Suprapubic skin (tissue), 4 donors: ENCODE data around the gene B3GLCT. TPM values are rescaled to one million over a fixed set of nuclear protein-coding genes. Genes with fewer than 3 reads are reported as not detected.
"Not testable (repeated sequence)": the region's sequence is repeated elsewhere in the genome, so short reads cannot be mapped to it uniquely, and the experiment has no call there.

Experiments used
- DNase-seq, 2 donors: peaks; one replicate each; pipeline ENCODE4 v3.0.0-alpha.2; 2019; ENCODE audit warnings: low spot score in 2 of 2
- H3K27ac ChIP-seq: fragments of 200-600 bp; sonication (generic); one replicate; pipeline ENCODE4 v1.5.1; 2019
- H3K27me3 ChIP-seq: fragments of 200-600 bp; sonication (generic); one replicate; pipeline ENCODE4 v1.5.1; 2019
- H3K36me3 ChIP-seq: fragments of 200-600 bp; sonication (generic); one replicate; pipeline ENCODE4 v1.5.1; 2019
- H3K4me1 ChIP-seq: fragments of 200-600 bp; sonication (generic); one replicate; pipeline ENCODE4 v1.5.1; 2019
- H3K4me3 ChIP-seq: fragments of 200-600 bp; sonication (generic); one replicate; pipeline ENCODE4 v1.5.1; 2019; ENCODE audit warnings: mild to moderate bottlenecking
- H3K9me3 ChIP-seq: fragments of 200-600 bp; sonication (generic); one replicate; pipeline ENCODE4 v1.5.1; 2019
- EP300 ChIP-seq: sonication (generic); formaldehyde crosslinking; IDR thresholded peaks from one replicate; pipeline ENCODE4 v1.6.1; 2017; ENCODE audit warnings: antibody characterized with exemption
- POLR2A ChIP-seq, 2 donors: fragments of 450-650 bp; IDR thresholded peaks; one replicate each; pipeline ENCODE4 v1.6.1; 2017; ENCODE audit warnings: antibody characterized with exemption in 2 of 2, mild to moderate bottlenecking in 2 of 2, moderate library complexity in 2 of 2
- POLR2AphosphoS5 ChIP-seq, 3 donors: sonication (generic); formaldehyde crosslinking; IDR thresholded peaks; one replicate each; pipeline ENCODE4 v1.6.1; 2017; ENCODE audit warnings: antibody characterized with exemption in 3 of 3
- WGBS: methylation state at CpG from one replicate; pipeline ENCODE4 v1.1.5; 2018; 5-methylcytosine and 5-hydroxymethylcytosine counted together
- total RNA-seq, 4 donors: library from RNA; depleted of rRNA; stranded (reverse); fragments of >200 nt; gene quantifications; one replicate each; pipeline ENCODE4 v1.1.0, GENCODE V29; 2016
- TF ChIP-seq, protein P1 (sequence below), 2 donors: fragments of 200-600 bp in 1 of 2; fragments of 450-650 bp in 1 of 2; sonication (generic) in 1 of 2; IDR thresholded peaks; one replicate each; pipeline ENCODE4 v1.5.1; 2016 to 2019; ENCODE audit warnings: antibody characterized with exemption in 2 of 2, mild to moderate bottlenecking in 1 of 2, moderate library complexity in 1 of 2

Gene B3GLCT
- total RNA-seq, 4 donors from 2014 or later: 3.0 to 6.5 (median 6.0) TPM

DNA sequence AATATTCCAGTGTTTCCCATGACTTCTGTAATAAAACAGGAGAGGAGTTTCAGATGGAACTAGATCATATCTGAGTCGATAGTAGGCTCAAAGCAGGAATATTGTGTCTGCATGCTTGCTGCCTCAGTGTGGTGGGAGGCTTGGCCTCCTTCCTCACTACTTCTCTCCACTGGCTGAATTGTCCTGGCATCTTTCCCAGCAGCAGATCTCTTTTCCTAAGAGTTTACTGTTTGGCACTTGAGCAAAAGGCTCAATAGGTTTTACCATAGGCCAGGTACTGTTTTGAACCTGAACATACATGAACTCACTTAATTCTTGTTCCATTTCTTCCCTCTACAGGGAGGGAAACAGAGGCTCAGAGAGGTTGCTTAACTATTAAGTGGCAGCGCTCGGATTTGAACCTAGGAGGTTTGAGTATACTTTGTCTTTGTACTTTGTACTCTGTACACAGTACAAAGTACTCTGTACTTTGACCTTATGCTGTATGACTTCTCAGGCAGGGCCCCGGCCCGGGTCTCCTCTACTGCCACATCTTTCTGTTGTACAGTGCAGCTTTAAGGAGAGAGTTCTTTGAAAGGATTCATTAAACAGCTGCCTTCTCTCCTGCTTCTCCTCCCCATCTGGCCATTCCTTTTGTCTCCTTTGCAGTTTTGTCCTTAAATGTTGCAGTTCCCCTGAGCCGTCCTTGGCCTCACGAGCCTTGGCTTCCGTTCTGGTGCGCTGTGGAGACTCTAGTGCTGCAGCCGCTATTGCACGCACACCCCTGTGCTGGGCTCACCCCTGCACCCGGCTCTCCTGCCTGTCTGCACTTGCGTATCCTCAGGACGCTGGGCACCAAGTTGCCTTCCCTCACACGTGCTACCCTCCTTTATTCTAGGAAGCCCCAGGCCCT lies 8.1 kb downstream of the B3GLCT start:
- no peak overlapping the region for H3K4me3 ChIP-seq

DNA sequence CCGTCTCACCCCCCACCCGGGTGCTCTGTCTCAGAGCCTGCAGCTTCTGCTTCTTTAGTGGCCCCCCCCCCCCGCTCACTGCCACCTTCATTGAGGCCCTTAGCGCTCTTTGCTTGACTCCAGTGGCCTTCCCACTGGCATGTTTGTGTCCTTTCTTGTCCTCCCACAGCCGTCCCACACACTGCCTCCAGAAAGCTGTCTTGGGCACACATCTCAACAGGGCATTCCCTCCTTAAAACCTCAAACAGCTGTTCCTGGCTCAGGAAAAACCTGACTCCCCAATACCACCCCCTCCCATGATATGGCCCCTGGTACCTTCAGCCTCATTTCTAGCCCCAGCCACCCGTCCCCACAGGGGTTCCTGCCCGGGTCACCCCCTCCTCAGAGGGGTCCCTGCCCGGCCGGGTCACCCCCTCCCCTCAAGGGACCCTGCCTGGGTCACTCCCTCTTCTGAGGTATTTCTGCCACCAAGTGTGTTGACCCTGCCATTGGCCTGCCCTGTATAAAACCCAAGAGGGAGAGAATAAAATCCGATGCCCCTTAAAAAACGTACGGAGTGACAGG lies 8.9 kb downstream of the B3GLCT start:
- H3K4me3 ChIP-seq: no peak overlapping the region
- no peak for DNase-seq
- H3K27ac ChIP-seq: no peak overlapping the region
- TF ChIP-seq EP300 (no peak), POLR2A (IDR thresholded peaks at IDR 0.05) (no peak), POLR2AphosphoS5 (IDR thresholded peaks at IDR 0.05) (no peak)
- TF ChIP-seq, protein P1, sequence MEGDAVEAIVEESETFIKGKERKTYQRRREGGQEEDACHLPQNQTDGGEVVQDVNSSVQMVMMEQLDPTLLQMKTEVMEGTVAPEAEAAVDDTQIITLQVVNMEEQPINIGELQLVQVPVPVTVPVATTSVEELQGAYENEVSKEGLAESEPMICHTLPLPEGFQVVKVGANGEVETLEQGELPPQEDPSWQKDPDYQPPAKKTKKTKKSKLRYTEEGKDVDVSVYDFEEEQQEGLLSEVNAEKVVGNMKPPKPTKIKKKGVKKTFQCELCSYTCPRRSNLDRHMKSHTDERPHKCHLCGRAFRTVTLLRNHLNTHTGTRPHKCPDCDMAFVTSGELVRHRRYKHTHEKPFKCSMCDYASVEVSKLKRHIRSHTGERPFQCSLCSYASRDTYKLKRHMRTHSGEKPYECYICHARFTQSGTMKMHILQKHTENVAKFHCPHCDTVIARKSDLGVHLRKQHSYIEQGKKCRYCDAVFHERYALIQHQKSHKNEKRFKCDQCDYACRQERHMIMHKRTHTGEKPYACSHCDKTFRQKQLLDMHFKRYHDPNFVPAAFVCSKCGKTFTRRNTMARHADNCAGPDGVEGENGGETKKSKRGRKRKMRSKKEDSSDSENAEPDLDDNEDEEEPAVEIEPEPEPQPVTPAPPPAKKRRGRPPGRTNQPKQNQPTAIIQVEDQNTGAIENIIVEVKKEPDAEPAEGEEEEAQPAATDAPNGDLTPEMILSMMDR (IDR thresholded peaks at IDR 0.05): no peak
- no peaks in the 10 kb centered on the region for H3K9me3 ChIP-seq
- no peaks in the 10 kb centered on the region for H3K27me3 ChIP-seq
- H3K36me3 ChIP-seq: no peaks in the 10 kb centered on the region
- WGBS: 47% methylated on average over 12 of the region's 12 CpGs
- peaks cover 41% of the 10 kb centered on the region for H3K4me1 ChIP-seq

More for the DNA sequence above, 8.1 kb downstream of the B3GLCT start:
- H3K4me1 ChIP-seq: peaks cover 47% of the 10 kb centered on the region
- no peak overlapping the region for H3K27ac ChIP-seq
- no peak for DNase-seq
- H3K9me3 ChIP-seq: no peaks in the 10 kb centered on the region
- 56% methylated on average over 15 of the region's 15 CpGs for WGBS
- no peaks in the 10 kb centered on the region for H3K27me3 ChIP-seq
- TF ChIP-seq EP300: no peak
- no peaks in the 10 kb centered on the region for H3K36me3 ChIP-seq

DNA sequence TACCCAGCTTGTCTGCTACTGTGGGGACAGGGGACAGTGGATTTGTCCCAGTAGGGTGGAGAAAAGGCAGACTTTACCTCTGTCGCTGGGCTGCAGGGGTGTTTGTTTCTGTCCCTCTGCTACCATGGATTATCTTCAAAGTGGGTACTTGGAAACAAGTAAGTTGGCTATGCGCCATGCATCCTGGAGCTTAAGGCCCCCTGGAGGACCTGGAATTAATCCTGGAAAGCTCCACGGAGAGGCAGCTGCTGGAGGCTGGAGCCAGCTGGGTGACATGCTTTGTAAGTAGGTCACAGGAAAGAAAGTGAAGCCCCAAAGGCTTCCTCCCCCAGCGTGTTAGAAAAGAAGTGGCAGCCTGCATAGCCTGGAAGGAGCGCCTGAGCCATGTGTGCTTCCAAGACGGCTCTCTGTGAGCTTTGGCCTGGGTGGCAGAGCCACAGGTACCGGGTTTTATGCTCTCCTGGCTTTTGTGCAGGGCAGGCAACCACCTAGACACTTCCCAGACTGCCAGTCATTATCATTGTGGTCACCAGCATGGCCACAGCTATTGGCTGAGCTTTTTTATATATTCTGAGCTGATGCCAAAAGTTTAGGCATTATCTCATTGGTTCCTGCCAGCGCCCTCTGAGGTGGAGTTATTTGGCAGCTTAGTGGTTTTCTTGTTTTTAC lies 9.5 kb downstream of the B3GLCT start:
- WGBS: 16% methylated on average over 7 of the region's 8 CpGs
- DNase-seq: no peak
- Histone ChIP-seq H3K4me1 (peaks cover 42% of the 10 kb centered on the region), H3K9me3 (no peaks in the 10 kb centered on the region), H3K4me3 (no peak overlapping the region), H3K27ac (peak overlapping the region; percentile 2), H3K36me3 (no peaks in the 10 kb centered on the region), H3K27me3 (no peaks in the 10 kb centered on the region)
- TF ChIP-seq POLR2A (IDR thresholded peaks at IDR 0.05): no peak
- no peak for TF ChIP-seq EP300
- TF ChIP-seq POLR2AphosphoS5 (IDR thresholded peaks at IDR 0.05): no peak
- TF ChIP-seq, protein P1 (IDR thresholded peaks at IDR 0.05): no peak

DNA sequence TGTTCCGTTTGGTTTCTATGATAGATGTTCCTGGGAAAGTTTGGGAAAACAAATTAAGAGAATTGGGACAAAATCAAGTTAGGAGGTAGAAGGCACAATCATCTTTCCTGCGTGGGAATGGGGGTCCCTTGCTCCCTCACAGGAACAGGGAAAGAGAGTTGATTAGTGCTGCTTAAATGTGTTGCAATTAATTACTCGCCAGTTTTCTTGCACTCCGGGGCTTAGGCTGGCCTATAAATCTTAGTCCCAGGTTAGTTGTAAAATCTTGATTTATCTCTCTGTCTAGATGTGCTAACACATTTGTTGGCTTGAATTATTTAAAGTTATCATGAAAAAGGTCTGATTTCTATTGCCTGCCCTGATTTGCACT lies 10.1 kb downstream of the B3GLCT start:
- no peaks in the 10 kb centered on the region for H3K9me3 ChIP-seq
- WGBS: 14% methylated on average over 4 of the region's 4 CpGs
- H3K4me3 ChIP-seq: no peak overlapping the region
- DNase-seq: no peak
- H3K27ac ChIP-seq: no peak overlapping the region
- no peaks in the 10 kb centered on the region for H3K27me3 ChIP-seq
- no peaks in the 10 kb centered on the region for H3K36me3 ChIP-seq
- H3K4me1 ChIP-seq: peaks cover 44% of the 10 kb centered on the region
- TF ChIP-seq EP300: no peak
- TF ChIP-seq, protein P1 (IDR thresholded peaks at IDR 0.05): no peak

DNA sequence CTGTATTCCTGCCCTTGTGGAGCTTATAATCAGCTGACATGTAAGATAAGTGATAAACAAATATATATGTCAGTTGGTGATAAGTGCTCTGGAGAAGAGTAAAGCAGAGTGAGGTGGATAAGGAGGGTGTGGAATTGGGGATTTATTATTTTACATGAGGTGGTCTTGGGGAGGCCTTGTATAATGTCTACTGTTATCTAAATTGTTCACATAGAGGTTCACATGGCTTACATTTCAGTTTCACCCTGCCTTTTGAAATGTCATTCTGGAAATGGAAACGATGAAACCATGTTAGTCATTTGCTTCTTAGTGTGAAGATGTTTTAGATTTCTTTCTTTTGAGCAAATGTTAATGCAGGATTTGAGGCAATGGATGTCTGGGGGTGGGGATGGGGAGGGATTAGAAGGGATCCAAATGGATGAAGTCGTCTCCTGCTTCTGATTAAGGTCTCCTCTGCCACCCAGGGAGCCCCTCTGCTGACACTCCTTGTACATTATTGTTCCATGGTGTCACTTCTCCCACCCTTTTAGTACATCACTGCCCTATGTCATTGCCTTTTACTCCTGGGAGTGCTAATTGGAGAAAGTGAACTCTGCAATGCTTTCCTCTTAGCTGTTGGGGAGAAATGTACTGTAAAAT lies 14.0 kb downstream of the B3GLCT start:
- Histone ChIP-seq H3K4me3 (no peak overlapping the region), H3K27me3 (no peaks in the 10 kb centered on the region), H3K4me1 (peaks cover 39% of the 10 kb centered on the region), H3K9me3 (no peaks in the 10 kb centered on the region), H3K27ac (no peak overlapping the region), H3K36me3 (no peaks in the 10 kb centered on the region)
- no peak for DNase-seq
- TF ChIP-seq POLR2A (IDR thresholded peaks at IDR 0.05): no peak
- TF ChIP-seq POLR2AphosphoS5 (IDR thresholded peaks at IDR 0.05): no peak
- TF ChIP-seq EP300: no peak
- WGBS: 47% methylated on average over 2 of the region's 2 CpGs

DNA sequence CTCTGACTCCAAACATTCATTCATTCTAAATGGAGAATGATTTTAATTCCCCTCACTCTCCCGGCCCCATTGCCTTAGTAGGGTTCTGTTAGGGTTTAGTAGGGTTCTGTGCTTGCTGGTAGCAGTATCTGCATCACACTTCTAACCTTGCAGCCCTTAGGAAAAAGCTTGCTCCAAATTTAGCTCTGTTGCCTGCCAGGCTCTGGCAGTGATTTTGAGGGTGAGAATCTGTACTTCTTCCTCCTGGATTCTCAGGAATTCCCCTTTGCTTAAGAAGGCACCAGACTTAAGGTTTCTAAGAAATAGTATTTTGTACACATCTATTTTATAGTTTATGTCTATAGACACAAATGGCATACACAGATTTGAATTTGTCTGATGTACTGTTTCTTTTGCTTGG lies 14.7 kb downstream of the B3GLCT start:
- 27% methylated on average over 1 of the region's 1 CpG for WGBS
- Histone ChIP-seq H3K27me3 (no peaks in the 10 kb centered on the region), H3K4me1 (peaks cover 33% of the 10 kb centered on the region), H3K4me3 (no peak overlapping the region), H3K27ac (no peak overlapping the region), H3K9me3 (no peaks in the 10 kb centered on the region), H3K36me3 (no peaks in the 10 kb centered on the region)
- TF ChIP-seq, protein P1 (IDR thresholded peaks at IDR 0.05): no peak
- TF ChIP-seq EP300 (no peak), POLR2AphosphoS5 (IDR thresholded peaks at IDR 0.05) (no peak), POLR2A (IDR thresholded peaks at IDR 0.05) (no peak)
- no peak for DNase-seq

DNA sequence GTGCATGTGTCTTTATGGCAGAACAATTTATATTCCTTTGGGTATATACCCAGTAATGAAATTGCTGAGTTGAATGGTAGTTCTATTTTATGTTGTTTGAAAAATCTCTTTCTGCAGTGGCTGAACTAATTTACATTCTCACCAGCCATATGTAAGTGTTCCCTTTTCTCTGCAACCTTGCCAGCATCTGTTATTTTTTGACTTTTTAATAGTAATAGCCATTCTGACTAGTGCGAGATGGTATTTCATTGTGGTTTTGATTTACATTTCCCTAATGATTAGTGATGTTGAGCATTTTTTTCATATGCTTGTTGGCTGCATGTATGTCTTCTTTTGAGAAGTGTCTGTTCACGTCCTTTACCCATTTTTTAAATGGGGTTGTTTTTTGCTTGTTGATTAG lies 17.1 kb downstream of the B3GLCT start:
- H3K4me1 ChIP-seq: peaks cover 19% of the 10 kb centered on the region
- not testable (repeated sequence) for H3K4me3 ChIP-seq, H3K36me3 ChIP-seq, H3K27ac ChIP-seq, H3K9me3 ChIP-seq, H3K27me3 ChIP-seq, DNase-seq
- 98% methylated on average over 2 of the region's 2 CpGs for WGBS
